HG03060 (cell line): ENCODE measurements around the gene ENDOG.
"Not testable (repeated sequence)": the region's sequence is repeated elsewhere in the genome, so short reads cannot be mapped to it uniquely, and the experiment has no call there.

Experiments used
- ATAC-seq: cut with Tn5 transposase; IDR thresholded peaks from one replicate; pipeline ENCODE4 v1.9.1; 2021; ENCODE audit warnings: low read depth, moderate number of reproducible peaks; ENCODE audit not compliant: unreplicated experiment

The ENDOG gene

GRCh38 chr9:128828267-128828666 lies 10.0 kb downstream of the ENDOG start:
- ATAC-seq, result no peak

GRCh38 chr9:128828719-128829452 lies 10.6 kb downstream of the ENDOG start:
- ATAC-seq, result no peak

GRCh38 chr9:128829477-128830251 lies 11.4 kb downstream of the ENDOG start, which contains the start of gene SPOUT1:
TSS of gene SPOUT1 (minus strand) at chr9:128829794. CDS start at chr9:128829780, 14 bp downstream.
- ATAC-seq, result peak; percentile 73

- ATAC-seq, result no peak
Measured at GRCh38 chr9:128833696-128834095, 15.4 kb downstream of the ENDOG start.

GRCh38 chr9:128835246-128836210 lies 17.2 kb downstream of the ENDOG start:
- no peak for ATAC-seq

- ATAC-seq, result no peak
Measured at GRCh38 chr9:128836509-128837145, 18.3 kb downstream of the ENDOG start.

GRCh38 chr9:128838338-128838737 lies 20.0 kb downstream of the ENDOG start:
- ATAC-seq, result no peak

GRCh38 chr9:128840524-128840923 lies 22.2 kb downstream of the ENDOG start:
- no peak for ATAC-seq

- no peak for ATAC-seq
Measured at GRCh38 chr9:128841694-128842492, 23.6 kb downstream of the ENDOG start.

- ATAC-seq, result not testable (repeated sequence)
Measured at GRCh38 chr9:128843171-128843570, 24.9 kb downstream of the ENDOG start.

- no peak for ATAC-seq
Measured at GRCh38 chr9:128845186-128845931, 27.1 kb downstream of the ENDOG start.

GRCh38 chr9:128846680-128847030 lies 28.4 kb downstream of the ENDOG start:
- ATAC-seq, result no peak

GRCh38 chr9:128847803-128848202 lies 29.5 kb downstream of the ENDOG start:
- no peak for ATAC-seq

GRCh38 chr9:128851024-128851423 lies 32.7 kb downstream of the ENDOG start:
- ATAC-seq, result not testable (repeated sequence)

- not testable (repeated sequence) for ATAC-seq
Measured at GRCh38 chr9:128851779-128852600, 33.7 kb downstream of the ENDOG start.

GRCh38 chr9:128852646-128853045 lies 34.3 kb downstream of the ENDOG start:
- not testable (repeated sequence) for ATAC-seq

- ATAC-seq, result not testable (repeated sequence)
Measured at GRCh38 chr9:128854454-128854853, 36.2 kb downstream of the ENDOG start.

- ATAC-seq, result not testable (repeated sequence)
Measured at GRCh38 chr9:128858476-128858875, 40.2 kb downstream of the ENDOG start.
